Epithelial cell of esophagus (primary cell): Measurements from ENCODE around the gene ZFHX2.

Experiments
- DNase-seq: peaks from one replicate; pipeline ENCODE4 v3.0.0; 2010; ENCODE audit warnings: low read depth
- H3K4me3 ChIP-seq: 2 replicates; pipeline ENCODE4 v1.5.1; 2011; ENCODE audit warnings: mild to moderate bottlenecking, low read length, control low read depth
- CTCF ChIP-seq: IDR thresholded peaks from 2 replicates; pipeline ENCODE4 v1.5.1; 2011; ENCODE audit warnings: low read depth, mild to moderate bottlenecking, low read length, control low read depth, inconsistent platforms; ENCODE audit not compliant: insufficient read depth; ENCODE audit errors: missing control alignments

Gene ZFHX2

DNA sequence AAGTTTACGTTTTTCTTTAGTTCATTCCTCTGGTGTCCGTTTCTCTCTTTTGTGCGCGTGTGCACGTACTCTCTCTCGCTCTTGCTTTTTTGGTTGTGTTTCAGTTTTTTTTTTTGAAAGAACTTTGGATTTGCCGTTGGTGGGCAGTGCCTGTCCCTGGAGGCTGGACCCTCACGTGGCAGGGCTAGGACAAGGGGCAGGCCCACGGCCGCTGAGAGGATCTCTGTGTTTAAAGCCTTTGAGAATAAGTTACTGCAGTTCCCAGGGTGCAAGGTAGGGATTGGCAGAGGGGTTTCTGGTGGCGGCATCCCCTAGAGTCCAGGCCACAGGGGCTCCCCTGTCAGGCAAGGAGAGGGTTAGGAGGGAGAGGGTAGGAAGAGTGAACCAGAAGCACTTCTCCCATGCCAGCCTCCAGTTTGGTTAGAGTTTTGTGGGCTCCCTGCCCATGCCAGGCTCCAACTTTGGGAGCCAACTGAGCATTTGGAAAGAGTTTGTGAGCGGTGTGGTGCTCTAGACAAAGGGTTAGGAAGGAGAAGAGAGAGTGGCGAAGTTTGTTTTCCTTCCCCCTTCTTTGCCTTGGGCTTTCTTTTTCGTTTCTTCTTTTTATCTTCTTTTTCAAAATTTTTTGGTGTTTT, 30.5 kb downstream of the ZFHX2 start:
- H3K4me3 ChIP-seq = no peak overlapping the region
- no peak for TF ChIP-seq CTCF
- no peak for DNase-seq

DNA sequence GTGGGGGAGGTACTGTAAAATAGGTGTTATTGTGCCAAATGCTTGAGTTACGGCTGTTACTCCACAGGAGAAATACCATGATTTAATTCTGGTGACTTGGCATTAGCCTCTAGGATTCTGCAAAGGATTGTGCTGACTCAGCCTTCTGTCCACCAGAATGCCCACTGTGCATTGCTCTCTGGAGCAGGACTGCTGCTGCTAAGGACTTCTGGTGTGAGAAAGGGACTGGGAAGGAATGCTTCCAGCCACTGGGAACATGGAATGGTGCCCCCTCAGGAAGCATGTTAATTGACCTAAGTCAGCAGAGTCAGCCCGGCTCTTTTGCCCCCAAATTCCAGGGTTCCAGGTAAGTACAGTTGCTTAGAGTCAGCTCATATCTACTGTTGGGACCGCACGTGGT, 32.9 kb downstream of the ZFHX2 start:
- H3K4me3 ChIP-seq = no peak overlapping the region
- TF ChIP-seq CTCF = no peak
- DNase-seq = no peak

DNA sequence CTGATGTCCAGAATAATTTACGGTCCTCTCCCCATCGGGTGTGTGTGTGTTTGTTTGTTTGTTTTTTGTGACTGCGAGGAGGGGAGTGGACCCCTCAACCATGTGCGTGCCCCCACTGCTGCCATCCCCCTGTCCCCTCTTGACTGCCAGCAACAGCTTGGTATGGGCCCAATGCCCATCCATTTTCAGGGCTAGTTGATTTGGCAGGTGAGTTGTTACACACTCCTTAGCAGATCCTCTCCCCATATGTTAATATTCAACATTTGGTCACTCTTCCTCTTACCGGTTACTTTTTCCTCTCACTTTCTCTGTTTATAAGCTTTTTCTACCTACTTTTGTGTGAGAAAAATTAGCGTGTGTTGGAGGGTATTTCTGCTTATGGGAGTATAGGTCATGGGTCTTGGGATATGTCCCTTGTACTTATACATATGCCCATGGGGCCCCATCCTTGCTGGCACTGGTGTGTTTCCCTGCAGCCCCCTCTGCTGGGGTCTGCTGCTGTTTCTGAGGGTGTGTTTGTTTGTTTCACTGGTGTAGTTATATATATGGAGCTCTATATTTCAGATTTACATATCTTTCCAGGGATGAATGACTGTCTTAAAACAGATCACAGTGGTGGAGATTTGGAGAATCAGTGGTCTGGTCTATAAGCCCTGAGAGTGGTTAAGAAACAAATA, 33.8 kb downstream of the ZFHX2 start:
- TF ChIP-seq CTCF = no peak
- no peak for DNase-seq
- no peak overlapping the region for H3K4me3 ChIP-seq

GRCh38 chr14:23514644-23514957, 37.0 kb downstream of the ZFHX2 start:
- TF ChIP-seq CTCF = no peak
- no peak for DNase-seq

GRCh38 chr14:23513818-23514643, 37.5 kb downstream of the ZFHX2 start:
- TF ChIP-seq CTCF = no peak
- no peak overlapping the region for H3K4me3 ChIP-seq
- DNase-seq = no peak

More at GRCh38 chr14:23514644-23514957, 37.0 kb downstream of the ZFHX2 start:
- no peak overlapping the region for H3K4me3 ChIP-seq

DNA sequence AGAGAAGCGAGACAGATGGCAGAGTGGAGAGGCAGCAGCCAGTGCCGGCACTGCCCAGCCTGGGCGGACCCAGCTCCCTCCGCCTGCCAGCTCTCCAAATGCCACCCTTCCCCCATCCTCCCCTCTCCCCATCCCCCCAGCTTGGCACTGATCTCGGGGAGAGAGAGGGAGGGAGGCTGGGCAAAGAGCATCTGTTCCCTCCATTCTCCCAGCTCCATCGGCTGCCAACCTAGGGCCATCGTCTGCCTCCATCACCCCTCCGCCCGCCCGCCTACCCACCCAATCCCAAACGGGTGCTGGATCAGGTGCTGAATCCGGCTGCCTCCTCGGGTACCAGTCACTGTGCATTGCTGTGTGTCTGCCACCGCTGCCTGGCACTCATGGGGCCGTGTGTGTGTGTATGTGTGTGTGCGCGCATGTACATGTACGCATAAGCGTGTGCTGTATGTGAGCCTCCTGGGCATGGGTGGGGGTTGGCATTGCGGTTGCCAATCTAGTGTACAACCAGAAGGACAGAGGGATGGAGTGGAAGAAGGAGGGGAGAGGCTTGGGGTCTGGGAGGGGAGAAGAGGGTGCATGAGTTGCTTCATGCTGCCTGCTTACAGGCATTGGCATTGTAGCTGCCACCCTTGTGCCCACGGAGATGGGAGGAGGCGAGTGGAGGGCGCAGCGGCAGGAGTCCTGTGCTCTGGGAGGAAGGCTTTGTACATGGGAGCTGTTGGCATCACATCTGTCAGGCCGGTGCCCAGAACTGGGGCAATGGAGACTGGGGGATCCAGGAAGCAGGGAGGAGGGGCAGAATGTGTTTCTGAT, 38.4 kb downstream of the ZFHX2 start:
- no peak for TF ChIP-seq CTCF
- no peak overlapping the region for H3K4me3 ChIP-seq
- no peak for DNase-seq
